ENCODE data around the gene ADAM20. TPM values are rescaled to one million over a fixed set of nuclear protein-coding genes. Genes with fewer than 3 reads are reported as not detected.
A peak's percentile ranks its signal among the peaks of the same experiment; 100 is the strongest.
"Not testable (repeated sequence)": the region's sequence is repeated elsewhere in the genome, so short reads cannot be mapped to it uniquely, and the experiment has no call there.

The ADAM20 gene
- polyA plus RNA-seq (2013, experiment 1 of 2; ENCODE audit: insufficient read length): 0.06 TPM
- polyA plus RNA-seq (2013, experiment 2 of 2; ENCODE audit: insufficient read length): 0.05 TPM

DNA sequence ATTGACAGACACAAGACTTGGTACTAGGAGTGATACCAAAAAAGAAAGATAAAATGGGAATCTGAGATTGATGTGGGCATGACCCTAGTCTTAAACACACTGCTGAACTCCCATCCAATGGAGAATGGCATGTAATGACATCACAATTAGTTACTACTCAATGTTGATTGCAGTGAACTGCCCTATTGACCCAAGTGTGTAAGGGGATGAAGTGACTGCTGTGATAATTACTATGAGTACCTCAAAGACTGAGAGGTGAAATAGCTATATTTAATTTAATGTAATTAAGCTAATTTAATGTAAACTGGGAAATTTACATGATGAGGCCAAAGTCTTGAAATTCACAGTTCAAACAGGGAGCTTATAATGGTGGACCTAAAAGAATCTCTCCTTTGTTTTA, at the start of gene ADAM20:
TSS of gene ADAM20 (minus strand) at position 101 of the 400 bp plus-strand sequence. CDS start 10,247 bp downstream, outside the sequence.
- DNase-seq: no peak

DNA sequence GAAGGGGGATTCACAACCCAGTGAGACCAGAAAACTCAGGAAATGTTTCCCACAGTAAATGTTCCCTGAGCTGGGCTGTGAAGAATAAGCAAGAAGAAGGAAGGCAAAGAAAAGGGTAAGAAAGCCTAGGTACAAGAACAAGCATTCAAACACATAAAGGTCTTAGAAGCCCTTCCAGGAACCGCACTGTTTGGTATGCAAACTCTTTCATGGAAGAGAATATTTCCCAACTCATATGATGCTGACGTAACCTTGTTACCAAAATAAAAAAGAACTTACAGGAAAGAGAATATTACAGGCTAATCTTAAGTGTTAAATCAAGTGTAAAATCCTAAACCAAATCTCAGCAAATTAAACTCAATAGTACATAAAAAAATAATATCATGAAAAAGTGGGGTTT, 42.1 kb upstream of the ADAM20 start:
- DNase-seq: no peak

DNA sequence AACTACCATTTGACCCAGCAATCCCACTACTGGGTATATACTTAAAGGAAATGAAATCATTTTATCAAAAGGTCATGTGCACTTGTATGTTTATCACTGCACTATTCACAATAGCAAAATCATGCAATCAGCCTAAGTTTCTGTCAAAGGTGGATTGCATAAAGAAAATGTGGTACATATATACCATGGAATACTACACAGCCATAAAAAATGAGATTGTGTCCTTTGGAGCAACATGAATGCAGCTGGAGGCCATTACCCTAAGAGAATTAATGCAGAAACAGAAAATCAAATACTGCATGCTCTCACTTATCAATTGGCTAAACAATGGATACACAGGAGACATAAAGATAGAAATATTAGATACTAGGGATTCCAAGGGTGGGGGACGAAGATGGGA, 38.2 kb upstream of the ADAM20 start:
- no peak for DNase-seq

DNA sequence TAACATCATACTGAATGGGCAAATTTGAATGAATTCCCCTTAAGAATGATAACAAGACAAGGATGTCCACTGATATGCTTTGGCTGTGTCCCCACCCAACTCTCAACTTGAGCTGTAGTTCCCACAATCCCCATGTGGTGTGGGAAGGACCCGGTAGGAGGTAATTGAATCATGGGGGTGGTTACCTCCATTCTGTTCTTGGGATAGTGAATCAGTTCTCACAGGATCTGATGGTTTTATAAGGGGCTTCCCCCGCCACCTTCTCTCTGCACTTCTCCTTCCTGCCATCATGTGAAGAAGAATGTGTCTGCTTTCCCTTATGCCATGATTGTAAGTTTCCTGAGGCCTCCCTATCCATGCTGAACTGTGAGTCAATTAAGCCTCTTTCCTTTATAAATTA, 36.3 kb upstream of the ADAM20 start:
- DNase-seq: no peak

DNA sequence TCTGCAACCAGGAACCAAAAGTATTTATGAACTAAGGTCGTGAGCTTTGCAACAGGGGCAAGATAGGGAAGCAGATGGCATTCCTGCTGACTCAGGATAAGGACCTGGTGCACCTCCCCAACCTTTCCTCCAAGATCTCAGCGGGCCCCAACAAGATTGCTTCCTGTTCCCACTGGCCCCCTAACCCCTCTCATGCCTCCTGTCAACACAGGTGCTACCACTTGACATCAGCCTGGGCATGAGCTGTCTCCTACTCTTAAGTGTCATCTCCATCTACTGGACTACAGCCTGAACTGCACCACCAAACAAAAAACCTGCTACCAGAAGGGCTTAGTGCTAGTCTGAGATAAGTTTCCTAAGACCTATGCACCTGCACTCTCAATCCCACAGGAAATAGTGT, 33.0 kb upstream of the ADAM20 start:
- peak; percentile 15 for DNase-seq

DNA sequence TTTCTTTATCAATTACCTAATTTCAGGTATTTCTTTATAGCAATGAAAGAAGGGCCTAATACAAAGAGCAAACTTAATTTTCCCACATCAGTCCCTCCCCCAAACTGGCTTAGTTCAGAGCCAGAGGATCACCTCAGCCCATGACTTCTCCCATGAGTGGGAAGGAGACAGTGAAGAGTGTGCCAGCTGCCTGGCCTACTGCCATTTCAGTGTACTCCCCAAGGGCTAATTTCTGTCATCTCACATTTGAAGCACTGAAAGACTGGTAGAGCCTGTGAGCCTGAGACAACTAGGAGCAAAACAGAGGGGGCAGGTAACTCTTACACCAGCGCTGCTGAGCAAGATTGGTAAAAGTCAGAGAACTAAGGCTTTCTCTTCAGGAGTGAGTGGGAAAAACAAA, 29.1 kb upstream of the ADAM20 start:
- no peak for DNase-seq

DNA sequence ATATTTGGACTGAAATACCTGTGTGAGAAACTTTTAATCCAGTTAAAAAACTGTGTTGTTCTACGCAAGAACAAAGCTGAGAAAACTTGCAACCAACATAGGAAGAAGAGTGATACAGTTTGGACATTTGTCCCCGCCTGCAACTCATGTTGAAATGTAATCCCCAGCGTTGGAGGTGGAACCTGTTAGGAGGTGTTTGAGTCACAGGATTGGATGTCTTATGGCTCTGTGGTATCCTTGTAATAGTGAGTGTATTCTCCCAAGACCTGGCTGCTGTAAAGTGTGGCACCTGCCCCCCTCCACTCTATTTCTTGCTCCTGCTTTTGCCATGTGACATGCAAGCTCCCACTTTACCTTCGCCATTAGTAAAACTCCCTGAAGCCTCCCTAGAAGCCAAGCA, 28.6 kb upstream of the ADAM20 start:
- DNase-seq: no peak

DNA sequence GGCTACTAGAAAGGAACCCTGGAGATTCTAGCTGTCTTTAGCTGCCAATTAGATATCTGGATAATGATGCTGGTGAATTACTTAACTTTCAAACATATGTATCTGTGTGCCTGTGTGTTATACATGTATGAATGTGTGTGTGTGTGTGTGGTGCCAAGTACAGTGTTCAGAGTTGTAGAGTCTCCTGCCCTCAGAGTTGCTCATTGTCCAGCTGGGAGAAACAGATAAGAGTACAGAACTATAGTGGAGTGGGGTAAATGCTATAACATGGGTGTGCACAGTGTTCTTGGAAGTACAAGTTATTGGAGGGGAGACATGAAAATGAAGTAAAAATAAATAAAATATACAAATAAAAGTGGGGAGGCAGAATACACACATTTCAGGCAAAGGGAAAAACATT, 23.6 kb upstream of the ADAM20 start:
- DNase-seq: no peak

DNA sequence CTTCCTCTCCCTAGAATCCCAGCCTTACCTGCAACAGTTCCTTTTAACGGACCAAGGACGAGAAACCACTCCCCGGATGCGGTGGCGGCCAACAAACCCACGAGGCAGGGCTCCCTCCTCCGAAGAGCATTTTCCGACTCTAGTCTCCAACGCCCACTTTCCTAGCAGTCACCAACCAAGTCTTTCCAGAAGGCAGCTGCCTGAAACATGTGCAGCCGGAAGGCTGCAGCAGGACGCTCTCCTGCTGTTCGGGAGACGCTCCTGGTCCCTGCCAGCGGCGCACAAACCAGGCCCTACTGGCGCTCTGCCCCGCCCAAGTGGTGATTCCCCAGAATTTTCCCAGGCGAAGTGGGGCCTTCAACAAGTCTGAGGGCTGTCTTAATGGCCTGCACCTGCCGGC, 21.1 kb upstream of the ADAM20 start:
- peak; percentile 7 for DNase-seq

DNA sequence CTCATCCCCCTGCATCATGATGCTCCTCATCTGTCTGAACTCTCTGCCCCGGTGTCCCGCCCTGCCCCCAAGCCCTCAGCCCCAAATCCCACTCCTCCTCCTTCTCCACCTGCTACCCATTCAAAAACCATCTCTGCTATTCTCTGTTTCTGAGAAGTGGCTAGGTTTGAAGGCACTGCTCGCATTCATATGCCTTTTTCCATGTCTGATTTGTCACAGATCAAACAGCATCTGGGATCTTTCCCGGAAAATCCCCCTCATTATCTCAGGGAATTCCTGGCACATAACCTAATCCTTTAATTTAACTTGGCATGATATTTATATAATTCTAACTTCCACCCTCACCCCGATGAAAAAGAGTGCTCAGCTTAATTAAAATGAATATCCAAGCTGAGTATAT, 3.3 kb upstream of the ADAM20 start:
- DNase-seq: no peak

DNA sequence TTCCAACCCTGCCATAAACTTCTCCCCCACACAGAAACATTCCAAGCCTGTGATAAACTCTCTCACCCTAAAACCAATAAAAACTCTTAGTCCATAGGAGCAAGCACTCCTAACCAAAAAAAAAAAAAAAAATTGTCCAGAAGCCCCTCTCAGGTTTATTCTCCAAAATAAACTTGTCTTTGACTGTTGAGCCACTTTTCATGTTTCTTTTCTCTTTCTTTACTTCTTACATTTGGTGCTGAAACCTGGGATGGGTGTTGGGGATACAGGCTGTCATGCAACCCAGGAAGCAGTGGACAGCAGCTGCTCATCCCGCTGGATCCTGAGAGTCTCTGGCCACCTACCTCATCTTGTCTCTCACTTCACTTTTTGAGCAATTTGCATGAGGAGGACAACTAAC, 2.0 kb upstream of the ADAM20 start:
- DNase-seq: no peak

DNA sequence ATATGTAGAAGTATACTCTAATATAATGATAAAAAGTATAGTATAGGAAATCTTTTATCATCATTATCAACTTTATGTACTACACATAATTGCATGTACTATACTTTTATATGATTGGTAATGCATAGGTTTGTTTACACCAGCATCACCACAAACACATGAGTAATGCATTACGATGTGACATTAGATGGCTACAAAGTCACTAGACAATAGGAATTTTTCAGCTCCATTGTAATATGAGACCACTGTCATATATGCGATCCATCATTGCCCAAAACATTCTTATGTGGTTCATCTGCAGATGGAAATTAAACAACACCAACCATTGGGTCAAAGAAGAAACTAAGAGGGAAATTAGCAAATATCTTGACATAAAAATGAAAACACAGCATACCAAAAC, 4.4 kb downstream of the ADAM20 start:
- no peak for DNase-seq

DNA sequence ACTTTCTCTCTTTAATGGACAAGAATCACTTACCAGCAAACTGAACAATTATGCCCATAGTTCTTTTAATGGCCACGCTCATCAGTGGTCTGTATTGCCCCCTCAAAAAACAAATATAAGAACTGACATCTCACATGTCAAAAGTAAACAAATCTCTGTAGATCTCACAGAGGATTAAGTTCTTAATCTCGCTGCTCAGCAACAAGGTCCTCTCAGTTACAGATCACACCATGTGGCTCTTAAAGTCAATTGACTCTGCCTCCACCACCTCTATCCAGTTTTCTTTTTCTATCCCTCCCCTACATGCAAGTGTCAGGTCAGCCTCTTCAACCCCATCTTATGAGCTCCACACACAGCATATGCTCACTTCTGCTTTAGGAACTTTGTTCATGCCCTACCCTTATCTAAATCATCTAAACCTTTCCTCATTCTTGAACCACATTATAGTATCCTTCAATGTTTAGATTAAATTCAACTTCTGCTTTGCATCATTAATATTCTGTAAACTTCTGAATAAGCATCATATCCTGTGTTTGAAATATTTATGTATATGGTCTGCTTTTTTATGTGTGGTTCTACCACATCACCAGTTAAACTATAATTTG, 7.2 kb downstream of the ADAM20 start:
- no peak for DNase-seq

DNA sequence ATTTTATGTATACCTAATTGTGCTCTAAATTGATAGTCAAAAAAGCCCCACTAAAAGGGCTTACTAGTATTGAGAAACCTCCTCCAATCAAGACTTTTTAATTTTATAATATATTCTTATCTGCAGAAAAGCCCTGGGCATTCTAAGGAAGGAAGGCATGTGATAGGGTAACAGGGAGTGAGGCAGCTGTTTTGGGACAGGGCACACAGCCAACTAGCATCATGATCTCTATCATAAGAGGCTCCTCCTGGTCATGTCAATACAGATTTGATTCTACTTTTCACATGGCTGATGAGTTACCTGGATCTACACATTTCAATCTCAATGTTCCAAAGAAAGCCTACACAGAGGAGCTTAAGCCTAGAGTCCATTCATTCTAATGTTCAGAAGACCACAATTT, 9.1 kb downstream of the ADAM20 start:
- DNase-seq: no peak

DNA sequence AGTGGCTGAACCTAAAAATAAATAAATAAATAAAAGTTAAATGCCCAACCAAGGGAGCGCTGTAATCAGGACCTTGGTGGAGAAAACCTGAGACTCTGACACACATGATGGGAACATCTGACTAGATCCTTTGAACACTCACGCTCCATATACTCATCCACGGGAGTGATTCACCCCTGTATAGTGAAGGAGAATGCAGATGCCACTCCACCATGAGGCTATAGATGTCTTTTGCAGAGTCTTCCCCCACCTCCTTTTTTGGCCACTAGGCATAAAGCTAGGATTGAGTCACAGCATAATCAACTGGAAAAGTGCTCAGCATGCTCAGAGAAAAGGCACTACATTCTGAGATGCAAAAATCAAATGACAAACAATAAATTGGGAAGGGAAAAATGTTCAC, 19.0 kb downstream of the ADAM20 start:
- DNase-seq: no peak

DNA sequence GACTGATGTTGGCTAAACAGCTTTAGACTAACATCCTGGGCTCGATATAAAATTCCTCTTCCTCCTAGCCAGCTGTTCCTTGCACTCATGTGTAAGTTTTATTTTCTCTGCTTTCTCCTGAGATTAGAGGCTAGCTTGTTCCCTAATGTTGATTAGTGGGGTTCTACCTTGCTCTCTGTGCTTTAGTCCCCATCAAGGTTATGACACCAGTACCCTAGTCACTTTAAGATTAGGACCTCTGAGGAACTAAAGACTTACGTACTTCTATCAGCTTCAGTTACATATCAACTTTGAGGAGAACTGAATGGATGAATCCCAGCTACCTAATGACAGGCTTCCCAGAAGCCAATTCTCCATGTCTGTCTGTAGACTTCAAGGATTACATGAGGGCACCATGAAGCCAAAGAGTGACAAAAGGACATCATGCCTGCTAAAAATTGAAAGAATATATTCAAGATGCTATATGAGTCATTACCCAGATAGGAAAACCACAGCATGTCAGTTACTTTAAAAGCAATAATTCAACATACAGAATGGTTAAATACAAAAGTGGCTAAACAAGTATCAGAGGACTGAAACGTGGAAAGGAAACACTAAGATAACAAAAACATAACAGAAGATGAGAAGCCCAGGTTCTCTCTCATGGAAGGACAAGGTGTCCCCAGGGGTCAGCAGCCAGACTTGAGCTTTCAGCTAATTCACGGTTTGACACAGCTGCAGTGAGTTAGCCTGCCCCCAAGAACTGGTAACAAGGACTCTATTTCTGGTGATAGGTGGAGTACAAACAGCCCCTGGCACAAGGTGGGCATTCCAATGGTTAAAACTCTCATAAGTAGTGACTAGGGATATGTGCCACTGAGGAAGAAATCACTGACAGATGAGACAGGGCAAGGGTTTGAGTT, 20.4 kb downstream of the ADAM20 start:
- DNase-seq: peak; percentile 4

DNA sequence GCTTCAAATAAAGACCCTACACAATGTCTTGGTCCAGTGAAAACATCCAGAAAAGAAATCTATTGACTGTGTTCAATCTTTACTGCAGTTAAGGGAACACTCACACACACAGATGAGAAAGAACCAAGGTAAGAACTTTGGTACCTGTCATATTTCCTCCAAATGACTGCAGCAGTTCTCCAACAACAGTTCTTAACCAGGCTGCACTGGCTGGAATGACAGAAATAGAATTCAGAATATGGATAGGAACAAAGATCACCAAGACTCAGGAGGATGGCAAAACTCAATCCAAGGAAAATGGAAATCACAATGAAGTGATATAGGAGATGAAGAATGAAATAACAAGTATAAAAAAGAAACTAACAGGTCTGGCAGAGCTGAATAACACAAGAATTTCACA, 36.6 kb downstream of the ADAM20 start:
- no peak for DNase-seq

DNA sequence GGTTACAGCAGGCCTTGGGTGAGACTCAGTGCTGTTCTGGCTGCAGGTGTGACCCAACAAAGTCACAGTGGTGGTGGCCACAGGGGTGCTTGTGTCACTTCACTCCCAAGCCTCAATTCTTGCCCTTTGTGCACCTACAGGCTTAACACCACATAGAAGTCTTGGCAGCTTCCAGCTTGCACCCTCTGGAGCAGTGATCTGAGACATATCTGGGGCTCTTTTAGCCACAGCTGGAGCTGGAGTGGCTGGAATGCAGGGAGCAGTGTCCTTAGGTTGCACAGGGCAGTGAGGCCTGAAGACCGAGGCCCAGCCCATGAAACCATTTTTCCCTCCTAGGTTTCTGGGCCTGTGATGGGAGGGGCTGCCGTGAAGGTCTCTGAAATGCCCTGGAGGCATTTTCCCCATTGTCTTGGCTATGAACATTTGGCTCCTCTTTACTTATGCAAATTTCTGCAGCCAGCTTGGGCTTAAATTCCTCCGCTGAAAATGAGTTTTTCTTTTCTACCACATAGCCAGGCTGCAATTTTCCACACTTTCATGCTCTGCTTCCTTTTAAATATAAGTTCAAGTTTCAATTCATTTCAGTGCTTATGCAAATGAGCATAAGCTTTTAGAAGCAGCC, 45.1 kb downstream of the ADAM20 start:
- no peak for DNase-seq

DNA sequence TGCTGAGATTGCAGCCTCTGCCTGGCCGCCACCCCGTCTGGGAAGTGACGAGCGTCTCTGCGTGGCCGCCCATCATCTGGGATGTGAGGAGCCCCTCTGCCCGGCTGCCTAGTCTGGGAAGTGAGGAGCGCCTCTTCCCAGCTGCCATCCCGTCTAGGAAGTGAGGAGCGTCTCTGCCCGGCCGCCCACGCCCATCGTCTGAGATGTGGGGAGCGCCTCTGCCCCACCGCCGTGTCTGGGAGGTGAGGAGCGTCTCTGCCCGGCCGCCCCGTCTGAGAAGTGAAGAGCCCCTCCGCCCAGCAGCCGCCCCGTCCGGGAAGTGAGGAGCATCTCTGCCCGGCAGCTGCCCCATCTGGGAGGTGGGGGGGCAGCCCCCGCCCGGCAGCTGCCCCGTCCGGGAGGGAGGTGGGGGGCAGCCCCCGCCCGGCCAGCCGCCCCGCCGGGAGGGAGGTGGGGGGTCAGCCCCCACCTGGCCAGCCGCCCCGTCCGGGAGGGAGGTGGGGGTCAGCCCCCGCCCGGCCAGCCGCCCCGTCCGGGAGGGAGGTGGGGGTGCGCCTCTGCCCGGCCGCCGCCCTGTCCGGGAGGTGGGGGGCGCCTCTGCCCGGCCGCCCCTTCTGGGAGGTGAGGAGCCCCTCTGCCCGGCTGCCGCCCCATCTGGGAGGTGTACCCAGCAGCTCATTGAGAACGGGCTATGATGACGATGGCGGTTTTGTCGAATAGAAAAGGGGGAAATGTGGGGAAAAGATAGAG, 57.3 kb downstream of the ADAM20 start:
- not testable (repeated sequence) for DNase-seq

DNA sequence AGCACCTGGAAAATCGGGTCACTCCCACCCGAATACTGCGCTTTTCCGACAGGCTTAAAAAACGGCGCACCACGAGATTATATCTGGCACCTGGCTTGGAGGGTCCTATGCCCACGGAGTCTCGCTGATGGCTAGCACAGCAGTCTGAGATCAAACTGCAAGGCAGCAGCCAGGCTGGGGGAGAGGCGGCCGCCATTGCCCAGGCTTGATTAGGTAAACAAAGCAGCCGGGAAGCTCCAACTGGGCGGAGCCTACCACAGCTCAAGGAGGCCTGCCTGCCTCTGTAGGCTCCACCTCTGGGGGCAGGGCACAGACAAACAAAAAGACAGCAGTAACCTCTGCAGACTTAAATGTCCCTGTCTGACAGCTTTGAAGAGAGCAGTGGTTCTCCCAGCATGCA, 59.3 kb downstream of the ADAM20 start:
- DNase-seq: not testable (repeated sequence)

DNA sequence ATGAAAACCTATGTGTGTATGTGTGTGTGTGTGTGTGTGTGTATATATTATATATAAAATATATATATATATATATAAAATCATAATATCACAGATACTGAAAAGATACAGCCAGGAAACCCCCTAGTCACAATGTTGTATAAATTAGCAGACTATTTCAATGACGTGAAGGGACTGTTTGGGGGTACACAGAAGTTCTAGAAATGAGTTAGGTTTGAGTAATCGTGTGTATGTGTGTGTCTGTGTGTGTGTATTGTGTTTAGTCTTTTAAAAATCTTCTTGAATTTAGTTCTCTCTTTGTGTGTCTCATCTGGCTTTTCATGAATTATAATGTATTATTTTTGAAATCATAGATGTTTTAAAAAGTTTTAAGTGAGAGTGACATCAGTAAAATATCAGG, 61.0 kb downstream of the ADAM20 start:
- DNase-seq: no peak

Measured in fibroblast of skin of back (primary cell).